H54 (cell line): ENCODE measurements around the gene LHPP.
"Not testable (repeated sequence)": the region's sequence is repeated elsewhere in the genome, so short reads cannot be mapped to it uniquely, and the experiment has no call there.

Source experiments
- DNase-seq: peaks from one replicate; pipeline ENCODE4 v3.0.0; 2011; ENCODE audit warnings: low spot score, mixed read lengths; ENCODE audit not compliant: insufficient read length
- FAIRE-seq: peaks from 3 replicates; lab custom pipeline; 2011; peaks lifted over from hg19 to GRCh38; lab: Jason Lieb, UNC
- POLR2A ChIP-seq: IDR thresholded peaks from 2 replicates; pipeline ENCODE4 v1.6.1; 2011; ENCODE audit warnings: low read depth, mild to moderate bottlenecking, low read length

Gene LHPP

GRCh38 chr10:124429576-124429975 lies 32.0 kb upstream of the LHPP start:
- DNase-seq (no peak), FAIRE-seq (no peak)
- no peak for TF ChIP-seq POLR2A

GRCh38 chr10:124430077-124430476 lies 31.5 kb upstream of the LHPP start:
- TF ChIP-seq POLR2A, result no peak
- no peak for DNase-seq
- no peak for FAIRE-seq

GRCh38 chr10:124433461-124433860 lies 28.2 kb upstream of the LHPP start:
- no peak for DNase-seq
- TF ChIP-seq POLR2A, result no peak
- FAIRE-seq, result no peak

GRCh38 chr10:124435683-124436082 lies 25.9 kb upstream of the LHPP start:
- FAIRE-seq, DNase-seq: not testable (repeated sequence)

GRCh38 chr10:124436191-124436638 lies 25.4 kb upstream of the LHPP start:
- TF ChIP-seq POLR2A, result no peak
- no peak for FAIRE-seq

GRCh38 chr10:124441694-124442093 lies 19.9 kb upstream of the LHPP start:
- FAIRE-seq, DNase-seq: not testable (repeated sequence)

More at GRCh38 chr10:124436191-124436638, 25.4 kb upstream of the LHPP start:
- no peak for DNase-seq

- FAIRE-seq (no peak), DNase-seq (no peak)
- TF ChIP-seq POLR2A, result no peak
Measured at GRCh38 chr10:124446830-124447750, 14.5 kb upstream of the LHPP start.

GRCh38 chr10:124447751-124448466 lies 13.7 kb upstream of the LHPP start:
- DNase-seq (no peak), FAIRE-seq (no peak)
- no peak for TF ChIP-seq POLR2A

GRCh38 chr10:124448696-124449169 lies 12.9 kb upstream of the LHPP start:
- TF ChIP-seq POLR2A, result no peak
- FAIRE-seq (no peak), DNase-seq (no peak)

GRCh38 chr10:124449170-124450011 lies 12.2 kb upstream of the LHPP start:
- no peak for TF ChIP-seq POLR2A
- DNase-seq (no peak), FAIRE-seq (no peak)

- DNase-seq (no peak), FAIRE-seq (no peak)
- TF ChIP-seq POLR2A, result no peak
Measured at GRCh38 chr10:124450012-124450782, 11.4 kb upstream of the LHPP start, which contains the start of gene NKX1-2. Gene NKX1-2, minus strand, starts transcription at chr10:124450035. Its CDS starts 92 bp downstream, at chr10:124449943.

- DNase-seq (no peak), FAIRE-seq (no peak)
- no peak for TF ChIP-seq POLR2A
Measured at GRCh38 chr10:124450783-124451057, 10.9 kb upstream of the LHPP start.

- DNase-seq (no peak), FAIRE-seq (no peak)
- no peak for TF ChIP-seq POLR2A
Measured at GRCh38 chr10:124451276-124451675, 10.3 kb upstream of the LHPP start.
